Smooth muscle cell (in vitro differentiated cells): Measurements from ENCODE around the gene ZBED5. TPM values are rescaled to one million over a fixed set of nuclear protein-coding genes. Genes with fewer than 3 reads are reported as not detected.
A peak's percentile ranks its signal among the peaks of the same experiment; 100 is the strongest.

Source experiments
- DNase-seq: peaks from one replicate; lab custom pipeline; 2025; ENCODE audit not compliant: unreplicated experiment; lab: John Stamatoyannopoulos, UW
- H2AFZ ChIP-seq: fragments of 200-600 bp; sonication (generic); 2 replicates; pipeline ENCODE4 v1.6.0; 2016; ENCODE audit warnings: antibody characterized with exemption, low read depth, mild to moderate bottlenecking
- H3F3A ChIP-seq: fragments of 200-600 bp; sonication (generic); 2 replicates; pipeline ENCODE4 v1.6.0; 2017; ENCODE audit warnings: antibody characterized with exemption, low read depth
- H3K27ac ChIP-seq: fragments of 200-600 bp; sonication (generic); 2 replicates; pipeline ENCODE4 v1.5.1; 2016; ENCODE audit warnings: low read depth, mild to moderate bottlenecking
- H3K27me3 ChIP-seq: fragments of 200-600 bp; sonication (generic); 2 replicates; pipeline ENCODE4 v1.6.1; 2016; ENCODE audit warnings: low read depth, mild to moderate bottlenecking
- H3K36me3 ChIP-seq: fragments of 200-600 bp; sonication (generic); 2 replicates; pipeline ENCODE4 v1.5.1; 2016; ENCODE audit warnings: low read depth
- H3K4me1 ChIP-seq: fragments of 200-600 bp; sonication (generic); 2 replicates; pipeline ENCODE4 v1.5.1; 2016; ENCODE audit warnings: low read depth
- H3K4me2 ChIP-seq: fragments of 200-600 bp; sonication (generic); 2 replicates; pipeline ENCODE4 v1.6.0; 2016; ENCODE audit warnings: mild to moderate bottlenecking
- H3K4me3 ChIP-seq: fragments of 200-600 bp; sonication (generic); 2 replicates; pipeline ENCODE4 v1.5.1; 2016; ENCODE audit warnings: mild to moderate bottlenecking
- H3K79me2 ChIP-seq: fragments of 200-600 bp; sonication (generic); 2 replicates; pipeline ENCODE4 v1.6.0; 2016; ENCODE audit warnings: low read depth, mild to moderate bottlenecking
- H3K9ac ChIP-seq: fragments of 200-600 bp; sonication (generic); 2 replicates; pipeline ENCODE4 v1.6.0; 2016; ENCODE audit warnings: low read depth
- H3K9me3 ChIP-seq: fragments of 200-600 bp; sonication (generic); replicated peaks from 2 replicates; pipeline ENCODE4 v1.5.1; 2016; ENCODE audit warnings: low read depth
- H4K20me1 ChIP-seq: fragments of 200-600 bp; sonication (generic); 2 replicates; pipeline ENCODE4 v1.6.0; 2016; ENCODE audit warnings: low read depth
- WGBS: methylation state at CpG from one replicate; pipeline ENCODE4 v1.1.7; 2016; ENCODE audit warnings: low lambda C conversion rate; 5-methylcytosine and 5-hydroxymethylcytosine counted together
- polyA plus RNA-seq: library from polyadenylated mRNA; unstranded; fragments of >200 nt; fragmentation: Nextera tagmentation; extraction: Ambion mirVana; gene quantifications from 2 replicates; pipeline ENCODE4 v1.2.1, GENCODE V29; 2016
- total RNA-seq: library from RNA; depleted of rRNA; stranded (reverse); fragments of >200 nt; gene quantifications from 2 replicates; pipeline ENCODE4 v1.2.3, GENCODE V29; 2014
- TF ChIP-seq, protein P1 (sequence below): fragments of 200-600 bp; sonication (generic); IDR thresholded peaks from 2 replicates; pipeline ENCODE4 v1.5.1; 2017; ENCODE audit warnings: borderline replicate concordance, mild to moderate bottlenecking, antibody characterized with exemption; ENCODE audit not compliant: insufficient read depth, poor library complexity, severe bottlenecking

ZBED5 gene
- total and polyA plus RNA-seq, 2 experiments from 2014 or later: 22.6 to 30.6 TPM

DNA sequence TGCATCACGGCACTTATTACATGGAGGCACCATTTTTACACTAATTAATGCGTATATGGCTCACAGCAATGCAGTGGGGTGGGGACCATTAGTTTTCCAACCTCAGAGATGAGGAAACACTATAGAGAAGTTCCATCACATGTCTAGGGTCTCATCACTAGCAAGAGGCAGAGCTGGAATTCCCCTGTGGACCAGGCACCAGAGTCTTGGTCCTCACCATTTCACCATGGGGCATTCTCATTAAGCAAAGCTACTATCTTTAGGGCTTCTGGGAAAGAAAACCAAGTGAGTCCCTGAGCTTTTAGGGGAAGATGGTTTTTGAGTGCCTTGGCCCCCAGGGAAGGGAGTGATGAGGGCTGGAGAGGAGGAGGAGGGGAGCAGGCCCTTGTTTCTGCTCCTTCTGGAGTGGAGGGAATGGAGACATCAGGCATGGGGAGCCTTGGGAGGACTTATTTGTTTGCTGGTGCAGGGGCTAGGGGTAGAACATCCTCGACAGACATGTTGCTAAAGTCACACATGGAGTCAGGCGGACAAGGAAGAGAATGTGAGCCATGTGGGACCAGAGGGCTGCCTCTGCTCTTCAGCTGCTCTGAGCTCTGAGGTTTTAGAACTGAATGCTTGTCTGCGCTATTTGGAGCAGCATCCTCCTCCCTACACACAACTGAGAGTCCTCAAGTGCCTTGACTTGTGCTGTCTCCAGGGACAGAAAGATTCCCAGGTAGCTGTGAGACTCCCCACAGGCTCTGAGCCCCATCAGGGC, 40.3 kb upstream of the ZBED5 start:
- TF ChIP-seq, protein P1, sequence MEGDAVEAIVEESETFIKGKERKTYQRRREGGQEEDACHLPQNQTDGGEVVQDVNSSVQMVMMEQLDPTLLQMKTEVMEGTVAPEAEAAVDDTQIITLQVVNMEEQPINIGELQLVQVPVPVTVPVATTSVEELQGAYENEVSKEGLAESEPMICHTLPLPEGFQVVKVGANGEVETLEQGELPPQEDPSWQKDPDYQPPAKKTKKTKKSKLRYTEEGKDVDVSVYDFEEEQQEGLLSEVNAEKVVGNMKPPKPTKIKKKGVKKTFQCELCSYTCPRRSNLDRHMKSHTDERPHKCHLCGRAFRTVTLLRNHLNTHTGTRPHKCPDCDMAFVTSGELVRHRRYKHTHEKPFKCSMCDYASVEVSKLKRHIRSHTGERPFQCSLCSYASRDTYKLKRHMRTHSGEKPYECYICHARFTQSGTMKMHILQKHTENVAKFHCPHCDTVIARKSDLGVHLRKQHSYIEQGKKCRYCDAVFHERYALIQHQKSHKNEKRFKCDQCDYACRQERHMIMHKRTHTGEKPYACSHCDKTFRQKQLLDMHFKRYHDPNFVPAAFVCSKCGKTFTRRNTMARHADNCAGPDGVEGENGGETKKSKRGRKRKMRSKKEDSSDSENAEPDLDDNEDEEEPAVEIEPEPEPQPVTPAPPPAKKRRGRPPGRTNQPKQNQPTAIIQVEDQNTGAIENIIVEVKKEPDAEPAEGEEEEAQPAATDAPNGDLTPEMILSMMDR: no peak
- 97% methylated on average over 5 of the region's 5 CpGs for WGBS
- Histone ChIP-seq H3K4me3 (no peak overlapping the region), H3K9ac (peak overlapping the region; percentile 41), H3K36me3 (no peaks in the 10 kb centered on the region), H3K4me1 (peaks cover 21% of the 10 kb centered on the region), H4K20me1 (no peaks in the 10 kb centered on the region), H3K79me2 (no peaks in the 10 kb centered on the region), H3K27me3 (no peaks in the 10 kb centered on the region), H3K9me3 (no peaks in the 10 kb centered on the region), H3K4me2 (peak overlapping the region; percentile 81), H3K27ac (peak overlapping the region; percentile 99), H2AFZ (peak overlapping the region; percentile 15), H3F3A (peaks cover 28% of the 10 kb centered on the region)
- DNase-seq: no peak

DNA sequence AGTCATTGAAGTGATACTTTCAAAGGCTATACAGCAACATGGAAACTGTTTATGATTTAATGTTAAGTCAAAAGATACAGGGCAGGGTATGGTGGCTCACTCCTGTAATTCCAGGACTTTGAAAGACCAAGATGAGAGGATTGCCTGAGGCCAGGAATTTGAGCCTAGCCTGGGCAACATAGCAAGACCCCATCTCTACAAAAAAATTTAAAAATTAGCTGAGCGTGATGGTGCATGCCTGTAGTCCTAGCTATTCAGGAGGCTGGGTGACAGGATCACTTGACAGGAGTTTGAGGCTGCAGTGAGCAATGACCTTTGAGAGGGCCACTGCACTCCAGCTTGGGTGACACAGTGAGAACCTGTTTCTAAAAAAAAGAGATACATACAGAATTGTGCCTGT, 39.3 kb upstream of the ZBED5 start:
- Histone ChIP-seq H3K4me1 (peaks cover 21% of the 10 kb centered on the region), H3K36me3 (no peaks in the 10 kb centered on the region), H3K4me3 (no peak overlapping the region), H3K79me2 (no peaks in the 10 kb centered on the region), H3K9me3 (no peaks in the 10 kb centered on the region), H2AFZ (no peak overlapping the region), H3K27me3 (no peaks in the 10 kb centered on the region), H3K9ac (no peak overlapping the region), H3K27ac (no peak overlapping the region), H4K20me1 (no peaks in the 10 kb centered on the region), H3F3A (peaks cover 28% of the 10 kb centered on the region), H3K4me2 (no peak overlapping the region)
- DNase-seq: no peak
- WGBS: 93% methylated on average over 1 of the region's 1 CpG
- TF ChIP-seq, protein P1: no peak

DNA sequence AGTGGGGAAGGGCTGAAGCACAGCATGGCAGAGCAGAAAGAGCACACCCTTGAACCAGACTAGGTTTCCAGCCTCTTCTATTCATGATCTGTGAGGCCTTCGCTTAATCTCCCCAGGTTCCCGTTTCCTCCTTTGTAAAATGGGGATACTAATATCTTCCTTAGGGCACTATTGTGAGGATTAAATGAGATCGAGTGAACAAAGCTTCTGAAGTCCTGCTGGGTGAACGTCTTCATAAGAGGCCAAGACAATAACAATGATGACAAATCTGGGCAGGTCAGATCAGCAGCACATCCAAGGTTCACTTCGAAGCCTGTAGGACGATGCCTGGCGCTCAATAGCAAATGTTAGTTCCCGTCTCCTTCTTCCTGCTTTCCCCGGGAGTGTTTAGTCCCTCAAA, 38.6 kb upstream of the ZBED5 start:
- TF ChIP-seq, protein P1: no peak
- peaks cover 21% of the 10 kb centered on the region for H3K4me1 ChIP-seq
- no peak for DNase-seq
- H2AFZ ChIP-seq: no peak overlapping the region
- no peaks in the 10 kb centered on the region for H4K20me1 ChIP-seq
- no peak overlapping the region for H3K4me2 ChIP-seq
- no peak overlapping the region for H3K27ac ChIP-seq
- no peaks in the 10 kb centered on the region for H3K27me3 ChIP-seq
- no peaks in the 10 kb centered on the region for H3K79me2 ChIP-seq
- H3F3A ChIP-seq: peaks cover 23% of the 10 kb centered on the region
- WGBS: 87% methylated on average over 9 of the region's 9 CpGs
- H3K4me3 ChIP-seq: no peak overlapping the region
- H3K9me3 ChIP-seq: no peaks in the 10 kb centered on the region
- H3K9ac ChIP-seq: no peak overlapping the region
- H3K36me3 ChIP-seq: no peaks in the 10 kb centered on the region

DNA sequence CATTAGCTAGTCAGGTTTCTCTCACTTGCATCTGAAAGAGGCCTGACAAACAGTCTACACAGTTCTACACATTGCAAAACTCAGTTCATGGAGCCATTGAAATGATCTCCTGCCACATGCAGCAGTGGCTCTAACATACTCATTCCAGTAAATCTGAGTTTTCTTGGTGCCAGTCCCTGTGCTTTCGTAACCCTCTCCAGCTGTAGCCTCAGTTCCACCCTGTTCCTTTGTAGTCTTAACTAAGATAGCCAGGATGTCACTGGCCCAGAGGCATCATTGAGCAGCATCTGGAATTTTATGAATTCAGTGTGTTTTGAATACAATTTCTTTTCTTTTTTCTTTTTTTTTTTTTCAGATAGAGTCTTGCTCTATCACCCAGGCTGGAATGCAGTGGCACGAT, 37.4 kb upstream of the ZBED5 start:
- TF ChIP-seq, protein P1: no peak
- WGBS: 95% methylated on average over 2 of the region's 2 CpGs
- peaks cover 11% of the 10 kb centered on the region for H3K4me1 ChIP-seq

More for the DNA sequence above, 37.4 kb upstream of the ZBED5 start:
- no peak for DNase-seq
- Histone ChIP-seq H2AFZ (no peak overlapping the region), H3K79me2 (no peaks in the 10 kb centered on the region), H3F3A (peaks cover 12% of the 10 kb centered on the region), H3K4me2 (no peak overlapping the region), H3K4me3 (no peak overlapping the region), H3K27me3 (no peaks in the 10 kb centered on the region), H4K20me1 (no peaks in the 10 kb centered on the region), H3K9ac (no peak overlapping the region), H3K27ac (no peak overlapping the region), H3K36me3 (no peaks in the 10 kb centered on the region), H3K9me3 (no peaks in the 10 kb centered on the region)
